Liver (tissue), 3 donors: ENCODE data around the gene PKHD1.

Source experiments
- ATF3 ChIP-seq: IDR thresholded peaks from 2 replicates; pipeline ENCODE4 v1.6.1; 2016; ENCODE audit warnings: antibody characterized with exemption
- CTCF ChIP-seq: fragments of 150-350 bp; IDR thresholded peaks from 2 replicates; pipeline ENCODE4 v1.5.1; 2017; ENCODE audit warnings: improper control_type of control experiment, low read depth, low read length; ENCODE audit not compliant: missing input control
- EGR1 ChIP-seq, 2 donors: IDR thresholded peaks; 2 replicates each; pipeline ENCODE4 v1.6.1; 2016 to 2018; ENCODE audit warnings: antibody characterized with exemption in 2 of 2, low read depth in 2 of 2
- MAX ChIP-seq: IDR thresholded peaks from 2 replicates; pipeline ENCODE4 v1.6.1; 2016; ENCODE audit warnings: antibody characterized with exemption
- REST ChIP-seq: IDR thresholded peaks from 2 replicates; pipeline ENCODE4 v1.6.1; 2016; ENCODE audit warnings: antibody characterized with exemption, mild to moderate bottlenecking
- TAF1 ChIP-seq: conservative IDR thresholded peaks from 2 replicates; pipeline ENCODE4 v1.6.1; 2016; ENCODE audit warnings: antibody characterized with exemption, mild to moderate bottlenecking
- YY1 ChIP-seq: IDR thresholded peaks from 2 replicates; pipeline ENCODE4 v1.6.1; 2016; ENCODE audit warnings: antibody characterized with exemption, mild to moderate bottlenecking
- ZBTB33 ChIP-seq: IDR thresholded peaks from 2 replicates; pipeline ENCODE4 v1.6.1; 2016; ENCODE audit warnings: antibody characterized with exemption
- donor health status: healthy.
- donor health status: healthy.

- TF ChIP-seq CTCF = no peak
- no peak for TF ChIP-seq TAF1
- no peak for TF ChIP-seq REST
- no peak for TF ChIP-seq YY1
- no peak for TF ChIP-seq MAX
- no peak for TF ChIP-seq ATF3
- no peak for TF ChIP-seq ZBTB33
- no peak for TF ChIP-seq EGR1 (IDR thresholded peaks at IDR 0.05; ENCODE audit: low read depth in 2 of 2)
These were observed 195.6 kb downstream of the PKHD1 start for GRCh38 chr6:51891784-51892183.
